Neural progenitor cell (in vitro differentiated cells): ENCODE results near the gene ARFRP1.

Experiments
- EZH2 ChIP-seq: fragments of 200-600 bp; sonication (generic); IDR thresholded peaks from 2 replicates; pipeline ENCODE4 v1.6.1; 2017; ENCODE audit warnings: antibody characterized with exemption, mild to moderate bottlenecking, moderate library complexity
- TF ChIP-seq, protein P1 (sequence below): fragments of 200-600 bp; sonication (generic); IDR thresholded peaks from 2 replicates; pipeline ENCODE4 v1.5.1; 2017; ENCODE audit warnings: antibody characterized with exemption, mild to moderate bottlenecking

- TF ChIP-seq, protein P1, sequence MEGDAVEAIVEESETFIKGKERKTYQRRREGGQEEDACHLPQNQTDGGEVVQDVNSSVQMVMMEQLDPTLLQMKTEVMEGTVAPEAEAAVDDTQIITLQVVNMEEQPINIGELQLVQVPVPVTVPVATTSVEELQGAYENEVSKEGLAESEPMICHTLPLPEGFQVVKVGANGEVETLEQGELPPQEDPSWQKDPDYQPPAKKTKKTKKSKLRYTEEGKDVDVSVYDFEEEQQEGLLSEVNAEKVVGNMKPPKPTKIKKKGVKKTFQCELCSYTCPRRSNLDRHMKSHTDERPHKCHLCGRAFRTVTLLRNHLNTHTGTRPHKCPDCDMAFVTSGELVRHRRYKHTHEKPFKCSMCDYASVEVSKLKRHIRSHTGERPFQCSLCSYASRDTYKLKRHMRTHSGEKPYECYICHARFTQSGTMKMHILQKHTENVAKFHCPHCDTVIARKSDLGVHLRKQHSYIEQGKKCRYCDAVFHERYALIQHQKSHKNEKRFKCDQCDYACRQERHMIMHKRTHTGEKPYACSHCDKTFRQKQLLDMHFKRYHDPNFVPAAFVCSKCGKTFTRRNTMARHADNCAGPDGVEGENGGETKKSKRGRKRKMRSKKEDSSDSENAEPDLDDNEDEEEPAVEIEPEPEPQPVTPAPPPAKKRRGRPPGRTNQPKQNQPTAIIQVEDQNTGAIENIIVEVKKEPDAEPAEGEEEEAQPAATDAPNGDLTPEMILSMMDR = no peak
- TF ChIP-seq EZH2 = no peak
These were observed 37.6 kb upstream of the ARFRP1 start for GRCh38 chr20:63745424-63745805.
